Esophagus mucosa (tissue), 1 donor: ENCODE results near the gene LGR5. TPM values are rescaled to one million over a fixed set of nuclear protein-coding genes. Genes with fewer than 3 reads are reported as not detected.

Experiments
- ATAC-seq: fragments of 200-7000 bp; cut with Tn5 transposase; one replicate; pipeline ENCODE4 v1.9.1; 2020
- total RNA-seq: library from RNA; stranded (reverse); gene quantifications from one replicate; pipeline ENCODE4 v1.2.4, GENCODE V29; 2023
- donor health status: DM: yes; HTN: yes; CAD: no.

Gene LGR5
- total RNA-seq, 1 donor from 2014 or later, result not detected

GRCh38 chr12:71605039-71605438 lies 165.4 kb downstream of the LGR5 start:
- ATAC-seq, result no peak

- ATAC-seq, result no peak
Measured at GRCh38 chr12:71607494-71608330, 168.1 kb downstream of the LGR5 start.

GRCh38 chr12:71610031-71610795 lies 170.6 kb downstream of the LGR5 start:
- no peak for ATAC-seq

GRCh38 chr12:71621938-71622337 lies 182.3 kb downstream of the LGR5 start:
- no peak for ATAC-seq

- no peak for ATAC-seq
Measured at GRCh38 chr12:71625476-71625875, 185.9 kb downstream of the LGR5 start.

GRCh38 chr12:71626098-71626497 lies 186.5 kb downstream of the LGR5 start:
- no peak for ATAC-seq

GRCh38 chr12:71626768-71627167 lies 187.2 kb downstream of the LGR5 start:
- peak; percentile 43 for ATAC-seq

- no peak for ATAC-seq
Measured at GRCh38 chr12:71627438-71628002, 187.9 kb downstream of the LGR5 start.

Other genes starting within 250 kb of the LGR5 start
- 29.0 TPM for gene ZFC3H1, start 224.1 kb downstream of the LGR5 start, total RNA-seq
- gene THAP2, start 224.5 kb downstream of the LGR5 start, total RNA-seq, result 4.8 TPM
- gene TMEM19, start 246.3 kb downstream of the LGR5 start, total RNA-seq, result 51.2 TPM